ENCODE measurements around the gene CCDC186. TPM values are rescaled to one million over a fixed set of nuclear protein-coding genes. Genes with fewer than 3 reads are reported as not detected.
A peak's percentile ranks its signal among the peaks of the same experiment; 100 is the strongest.

Gene CCDC186
- total RNA-seq: 19.2 to 26.8 TPM (median 20.4 TPM) in 3 replicates
- long read RNA-seq, full-length matches to known transcripts: 3 of 4 reads
- long read RNA-seq, partial matches to known transcripts: 1 of 4 reads
- long read RNA-seq, other reads (novel, unspliced or antisense): 0 of 4 reads

DNA sequence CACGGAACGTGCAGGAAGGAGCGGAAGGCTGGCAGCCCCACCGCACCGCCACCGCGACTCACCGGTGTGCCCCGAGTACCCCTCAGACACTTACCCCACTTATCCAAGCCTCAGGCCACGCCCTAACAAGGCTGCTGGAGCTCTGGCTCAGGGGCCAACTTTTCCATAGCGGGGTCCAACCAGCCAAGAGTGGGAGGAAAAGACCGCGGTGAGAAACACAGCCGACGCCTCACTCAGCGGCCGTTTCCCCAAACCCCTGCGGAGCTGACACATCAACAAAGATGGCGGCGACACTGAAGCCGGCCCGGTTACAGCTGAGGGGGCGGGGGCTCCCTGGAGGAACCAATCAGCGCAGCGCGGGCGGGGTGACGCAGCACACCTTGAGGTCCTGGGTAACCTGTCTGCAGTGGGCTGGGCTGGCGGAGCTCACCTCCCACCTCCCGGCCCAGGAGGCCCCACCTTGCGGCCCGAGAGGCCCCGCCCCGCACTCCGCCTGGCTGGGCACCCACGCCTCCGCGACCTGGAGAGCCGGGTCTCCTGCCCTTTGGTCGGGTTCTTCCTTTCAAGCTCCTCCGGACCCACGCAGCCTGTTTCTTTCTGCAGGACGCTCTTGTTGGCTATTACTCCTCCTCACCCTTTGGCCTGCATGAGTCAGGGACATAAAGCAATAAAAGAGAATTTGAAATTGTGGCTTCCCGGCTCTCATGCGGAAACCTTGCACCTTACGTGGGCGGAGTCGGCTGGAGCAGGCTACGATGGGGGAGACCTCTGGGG, at the start of gene CCDC186:
Gene CCDC186 (minus strand): TSS at position 283 of the 774 bp plus-strand sequence. CDS start 10,935 bp downstream, outside the sequence.
- Mint-ChIP-seq H3K27ac (ENCODE audit: unreplicated experiment) (peak within 1 kb of the TSS; percentile 96), H3K27me3 (ENCODE audit: low read depth) (no peaks in the 10 kb centered on the region), H3K9me3 (ENCODE audit: low read depth) (no peaks in the 10 kb centered on the region), H3K36me3 (ENCODE audit: low read depth) (no peaks in the 10 kb centered on the region), H3K4me1 (ENCODE audit: low read depth) (peaks cover 27% of the 10 kb centered on the region), H3K4me3 (ENCODE audit: unreplicated experiment) (peak within 1 kb of the TSS; percentile 95)
- peak; percentile 98 for DNase-seq (ENCODE audit: low spot score)
- TF ChIP-seq, protein P1, sequence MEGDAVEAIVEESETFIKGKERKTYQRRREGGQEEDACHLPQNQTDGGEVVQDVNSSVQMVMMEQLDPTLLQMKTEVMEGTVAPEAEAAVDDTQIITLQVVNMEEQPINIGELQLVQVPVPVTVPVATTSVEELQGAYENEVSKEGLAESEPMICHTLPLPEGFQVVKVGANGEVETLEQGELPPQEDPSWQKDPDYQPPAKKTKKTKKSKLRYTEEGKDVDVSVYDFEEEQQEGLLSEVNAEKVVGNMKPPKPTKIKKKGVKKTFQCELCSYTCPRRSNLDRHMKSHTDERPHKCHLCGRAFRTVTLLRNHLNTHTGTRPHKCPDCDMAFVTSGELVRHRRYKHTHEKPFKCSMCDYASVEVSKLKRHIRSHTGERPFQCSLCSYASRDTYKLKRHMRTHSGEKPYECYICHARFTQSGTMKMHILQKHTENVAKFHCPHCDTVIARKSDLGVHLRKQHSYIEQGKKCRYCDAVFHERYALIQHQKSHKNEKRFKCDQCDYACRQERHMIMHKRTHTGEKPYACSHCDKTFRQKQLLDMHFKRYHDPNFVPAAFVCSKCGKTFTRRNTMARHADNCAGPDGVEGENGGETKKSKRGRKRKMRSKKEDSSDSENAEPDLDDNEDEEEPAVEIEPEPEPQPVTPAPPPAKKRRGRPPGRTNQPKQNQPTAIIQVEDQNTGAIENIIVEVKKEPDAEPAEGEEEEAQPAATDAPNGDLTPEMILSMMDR (IDR thresholded peaks at IDR 0.05): no peak

DNA sequence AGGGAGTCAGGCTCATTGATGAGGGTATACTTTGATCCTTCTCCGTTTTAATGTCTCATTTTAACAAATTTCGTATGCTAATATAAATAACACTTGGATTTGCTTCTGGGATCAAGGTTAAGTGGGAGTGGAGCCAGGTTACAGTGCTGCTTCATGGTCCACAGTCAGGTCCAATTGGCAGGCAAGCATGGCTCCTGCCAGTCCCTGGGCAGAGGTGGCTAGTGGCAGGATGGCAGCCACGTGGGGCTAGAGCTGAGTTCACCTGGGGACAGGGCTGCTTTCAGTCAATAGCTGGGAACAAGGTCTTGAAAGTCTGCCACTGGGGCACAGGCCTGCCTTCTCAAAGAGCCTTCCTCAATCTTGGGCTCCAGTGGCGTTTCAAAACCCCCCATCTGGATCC, 49.1 kb upstream of the CCDC186 start:
- DNase-seq (ENCODE audit: low spot score): no peak
- H3K9me3 Mint-ChIP-seq (ENCODE audit: low read depth): no peaks in the 10 kb centered on the region
- H3K36me3 Mint-ChIP-seq (ENCODE audit: low read depth): peaks cover 2% of the 10 kb centered on the region
- peaks cover 14% of the 10 kb centered on the region for H3K4me1 Mint-ChIP-seq (ENCODE audit: low read depth)
- no peak overlapping the region for H3K4me3 Mint-ChIP-seq (ENCODE audit: unreplicated experiment)
- TF ChIP-seq, protein P1 (IDR thresholded peaks at IDR 0.05): no peak
- peaks cover 49% of the 10 kb centered on the region for H3K27me3 Mint-ChIP-seq (ENCODE audit: low read depth)
- H3K27ac Mint-ChIP-seq (ENCODE audit: unreplicated experiment): no peak overlapping the region

DNA sequence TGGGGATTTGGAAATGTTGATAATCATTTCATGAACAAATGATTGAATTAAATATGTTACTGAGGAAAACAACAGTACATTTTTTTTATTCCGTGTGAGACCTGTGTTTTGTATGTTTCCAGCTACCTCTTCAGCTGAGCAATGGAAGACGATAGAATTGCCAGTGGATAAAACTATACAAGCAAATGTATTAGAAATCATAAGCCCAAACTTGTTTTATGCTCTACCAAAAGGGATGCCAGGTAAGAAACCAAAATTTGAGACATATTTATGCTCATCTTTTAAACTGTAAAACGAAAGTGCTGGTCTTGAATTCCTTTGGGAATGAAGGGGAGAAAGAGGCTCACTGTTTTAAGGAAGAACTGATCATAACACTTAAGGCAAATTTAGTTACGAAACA, 47.2 kb upstream of the CCDC186 start:
- no peak overlapping the region for H3K27ac Mint-ChIP-seq (ENCODE audit: unreplicated experiment)
- TF ChIP-seq, protein P1 (IDR thresholded peaks at IDR 0.05): no peak
- H3K36me3 Mint-ChIP-seq (ENCODE audit: low read depth): peaks cover 2% of the 10 kb centered on the region
- H3K27me3 Mint-ChIP-seq (ENCODE audit: low read depth): peaks cover 45% of the 10 kb centered on the region
- H3K4me3 Mint-ChIP-seq (ENCODE audit: unreplicated experiment): no peak overlapping the region
- peaks cover 14% of the 10 kb centered on the region for H3K4me1 Mint-ChIP-seq (ENCODE audit: low read depth)
- no peak for DNase-seq (ENCODE audit: low spot score)
- no peaks in the 10 kb centered on the region for H3K9me3 Mint-ChIP-seq (ENCODE audit: low read depth)

DNA sequence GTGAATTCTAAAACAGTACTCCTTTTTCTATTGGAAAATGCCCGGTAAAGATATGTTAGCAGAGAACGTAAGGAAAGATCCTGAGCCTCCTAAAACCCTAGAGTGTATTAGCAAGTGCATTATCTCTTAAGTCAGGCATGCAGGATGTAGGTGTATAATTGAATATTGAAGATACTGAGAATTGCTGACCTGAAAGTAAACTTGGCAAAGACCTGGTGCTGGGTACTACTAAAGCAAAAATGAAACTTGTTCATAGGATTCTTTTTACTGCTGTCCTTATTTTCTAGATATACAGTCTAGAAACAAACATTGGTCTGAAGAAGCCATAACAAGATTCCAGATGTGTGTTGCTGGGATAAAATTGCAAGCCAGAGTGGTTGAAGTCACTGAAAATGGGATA, 46.3 kb upstream of the CCDC186 start:
- H3K36me3 Mint-ChIP-seq (ENCODE audit: low read depth): peaks cover 2% of the 10 kb centered on the region
- H3K9me3 Mint-ChIP-seq (ENCODE audit: low read depth): no peaks in the 10 kb centered on the region
- H3K4me1 Mint-ChIP-seq (ENCODE audit: low read depth): peaks cover 14% of the 10 kb centered on the region
- H3K27ac Mint-ChIP-seq (ENCODE audit: unreplicated experiment): no peak overlapping the region
- DNase-seq (ENCODE audit: low spot score): no peak
- H3K4me3 Mint-ChIP-seq (ENCODE audit: unreplicated experiment): no peak overlapping the region
- peaks cover 40% of the 10 kb centered on the region for H3K27me3 Mint-ChIP-seq (ENCODE audit: low read depth)
- TF ChIP-seq, protein P1 (IDR thresholded peaks at IDR 0.05): no peak

DNA sequence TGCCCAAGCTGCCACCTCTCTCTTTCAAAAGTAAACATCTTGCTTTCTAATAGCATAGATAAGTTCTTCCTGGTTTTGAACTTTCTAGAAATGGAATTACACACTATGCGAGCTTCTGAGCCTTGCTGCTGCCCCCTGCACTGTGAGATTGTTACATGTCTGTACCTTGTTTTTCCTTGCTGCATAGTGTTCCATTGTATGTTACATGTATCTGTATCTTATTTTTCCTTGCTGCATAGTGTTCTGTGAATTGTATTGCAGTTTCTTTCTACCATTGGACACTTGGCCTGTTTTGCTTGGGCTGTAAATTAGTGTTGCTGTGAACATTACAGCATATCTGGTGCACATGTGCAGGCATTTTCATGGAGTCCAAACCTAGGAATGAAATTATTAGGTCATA, 41.0 kb upstream of the CCDC186 start:
- DNase-seq (ENCODE audit: low spot score): no peak
- Mint-ChIP-seq H3K4me3 (ENCODE audit: unreplicated experiment) (no peak overlapping the region), H3K9me3 (ENCODE audit: low read depth) (no peaks in the 10 kb centered on the region), H3K27ac (ENCODE audit: unreplicated experiment) (no peak overlapping the region), H3K27me3 (ENCODE audit: low read depth) (peaks cover 13% of the 10 kb centered on the region), H3K36me3 (ENCODE audit: low read depth) (no peaks in the 10 kb centered on the region), H3K4me1 (ENCODE audit: low read depth) (peaks cover 11% of the 10 kb centered on the region)
- TF ChIP-seq, protein P1 (IDR thresholded peaks at IDR 0.05): no peak
